HG03045 (cell line): ENCODE measurements around the gene SEMA3B.

Source experiments
- ATAC-seq: cut with Tn5 transposase; IDR thresholded peaks from one replicate; pipeline ENCODE4 v1.9.1; 2021; ENCODE audit warnings: mild to moderate bottlenecking, moderate library complexity; ENCODE audit not compliant: unreplicated experiment

The SEMA3B gene

GRCh38 chr3:50327129-50327528 lies 58.2 kb downstream of the SEMA3B start:
- ATAC-seq = no peak
